Ovary (tissue), 9 donors: Measurements from ENCODE around the gene USP6. TPM values are rescaled to one million over a fixed set of nuclear protein-coding genes. Genes with fewer than 3 reads are reported as not detected.
"Not testable (repeated sequence)": the region's sequence is repeated elsewhere in the genome, so short reads cannot be mapped to it uniquely, and the experiment has no call there.

Experiments used
- DNase-seq, 5 donors: peaks; one replicate each; pipeline ENCODE4 v3.0.0-alpha.2; 2019 to 2020
- H3K27ac ChIP-seq, 2 donors: fragments of 200-600 bp; one replicate each; pipeline versions ENCODE4 v1.5.1 to v1.8.0; 2019 to 2022
- H3K27me3 ChIP-seq: fragments of 200-600 bp; one replicate; pipeline ENCODE4 v1.8.0; 2022
- H3K36me3 ChIP-seq: fragments of 200-600 bp; sonication (generic); one replicate; pipeline ENCODE4 v1.5.1; 2019
- H3K4me1 ChIP-seq: one replicate; pipeline ENCODE4 v1.8.1; 2013; ENCODE audit warnings: mild to moderate bottlenecking, moderate library complexity; ENCODE audit not compliant: insufficient read depth
- H3K4me3 ChIP-seq: fragments of 200-600 bp; sonication (generic); one replicate; pipeline ENCODE4 v1.5.1; 2017
- H3K9me3 ChIP-seq, 2 donors: fragments of 200-600 bp in 1 of 2; sonication (generic) in 1 of 2; one replicate each; pipeline versions ENCODE4 v1.5.1 to v1.8.1; 2013 to 2019; ENCODE audit warnings: mild to moderate bottlenecking in 1 of 2, moderate library complexity in 1 of 2
- EP300 ChIP-seq: sonication (generic); formaldehyde crosslinking; IDR thresholded peaks from one replicate; pipeline ENCODE4 v1.6.1; 2017; ENCODE audit warnings: antibody characterized with exemption
- POLR2A ChIP-seq: fragments of 450-650 bp; IDR thresholded peaks from one replicate; pipeline ENCODE4 v1.6.1; 2017; ENCODE audit warnings: antibody characterized with exemption, mild to moderate bottlenecking, moderate library complexity
- WGBS, 3 donors: extraction: QIAGEN DNeasy Blood & Tissue Kit in 1 of 3; methylation state at CpG; one replicate each; pipeline versions ENCODE4 v1.1.5 to v1.1.7; 2013 to 2017; 5-methylcytosine and 5-hydroxymethylcytosine counted together
- intact Hi-C, 4 donors: fragments of 100-400 bp; cut with DNase I; formaldehyde crosslinking; loops; one replicate each; pipeline versions ENCODE4 v1.11.0 to v1.15.1; 2022 to 2023
- polyA plus RNA-seq, 2 donors: library from polyadenylated mRNA; stranded (reverse); fragments of 200-250 nt in 1 of 2; fragments of 350-450 nt in 1 of 2; fragmentation: Illumina TruSeq in 1 of 2; extraction: RNeasy Lipid Tissue Mini Kit (QIAGEN cat#74804) in 1 of 2; gene quantifications; one replicate each; pipeline ENCODE4 v1.2.3, GENCODE V29; 2013 to 2014
- total RNA-seq, 7 donors: library from RNA; depleted of rRNA in 2 of 7; stranded (reverse); fragments of >200 nt in 2 of 7; fragmentation: NEBNext Ultra II Directional in 3 of 7; extraction: Animal tissue kit (Norgen Biotek cat#: 25700) in 3 of 7; gene quantifications; one replicate each; pipeline versions ENCODE4 v1.1.0 to v1.2.4, GENCODE V29; 2016 to 2023
- TF ChIP-seq, protein P1 (sequence below), 3 donors: fragments of 450-650 bp in 2 of 3; fragments of 200-600 bp in 1 of 3; IDR thresholded peaks; one replicate each; pipeline versions ENCODE4 v1.5.1 to v1.8.0; 2016 to 2022; ENCODE audit warnings: antibody characterized with exemption in 3 of 3, mild to moderate bottlenecking in 1 of 3
- donor health status: DM: no; HTN: no; CAD: no; lungs with moderate emphysema.
- donor health status: DM: no; HTN: no; CAD: no.
- donor health status: Bipolar disorder and iron deficiency.
- donor health status: DM: yes; HTN: yes; CAD: no.
- donor health status: DM: no; HTN: no; CAD: no.
- donor health status: DM: yes; HTN: yes; CAD: no.

Gene USP6
- total and polyA plus RNA-seq, 9 donors, result under 0.01 to 2.0 (median 0.68) TPM

DNA sequence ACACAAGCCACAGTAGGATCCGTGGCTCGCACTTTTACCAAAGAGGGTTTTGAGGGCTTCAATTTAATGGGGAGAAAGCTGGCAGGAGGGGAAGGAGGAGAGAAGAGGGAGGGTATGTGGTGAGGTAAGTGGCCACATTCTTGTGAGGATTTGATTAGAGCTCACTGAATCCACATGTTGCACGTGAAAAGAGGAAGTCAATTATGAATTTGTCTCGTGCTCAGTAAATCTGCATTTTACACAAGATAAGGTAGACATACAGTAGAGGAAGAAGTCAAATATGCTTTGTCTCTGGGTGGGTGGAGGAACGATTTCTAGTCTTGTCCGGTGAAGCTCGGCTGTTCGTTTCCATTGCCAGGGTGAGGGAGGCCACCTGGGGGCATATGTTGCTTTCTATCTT lies 5.0 kb upstream of the USP6 start:
- Histone ChIP-seq H3K27me3 (peaks cover 2% of the 10 kb centered on the region), H3K4me3 (peak overlapping the region; percentile 60), H3K4me1 (peaks cover 2% of the 10 kb centered on the region), H3K9me3 (no peaks in the 10 kb centered on the region), H3K36me3 (no peaks in the 10 kb centered on the region), H3K27ac (peak overlapping the region in 1 of 2 donors; percentile 55)
- 19 to 21% (median 19%) methylated on average over 8 of the region's 8 CpGs for WGBS, 3 donors
- no peak for DNase-seq
- TF ChIP-seq EP300 (no peak), POLR2A (no peak)
- TF ChIP-seq, protein P1, sequence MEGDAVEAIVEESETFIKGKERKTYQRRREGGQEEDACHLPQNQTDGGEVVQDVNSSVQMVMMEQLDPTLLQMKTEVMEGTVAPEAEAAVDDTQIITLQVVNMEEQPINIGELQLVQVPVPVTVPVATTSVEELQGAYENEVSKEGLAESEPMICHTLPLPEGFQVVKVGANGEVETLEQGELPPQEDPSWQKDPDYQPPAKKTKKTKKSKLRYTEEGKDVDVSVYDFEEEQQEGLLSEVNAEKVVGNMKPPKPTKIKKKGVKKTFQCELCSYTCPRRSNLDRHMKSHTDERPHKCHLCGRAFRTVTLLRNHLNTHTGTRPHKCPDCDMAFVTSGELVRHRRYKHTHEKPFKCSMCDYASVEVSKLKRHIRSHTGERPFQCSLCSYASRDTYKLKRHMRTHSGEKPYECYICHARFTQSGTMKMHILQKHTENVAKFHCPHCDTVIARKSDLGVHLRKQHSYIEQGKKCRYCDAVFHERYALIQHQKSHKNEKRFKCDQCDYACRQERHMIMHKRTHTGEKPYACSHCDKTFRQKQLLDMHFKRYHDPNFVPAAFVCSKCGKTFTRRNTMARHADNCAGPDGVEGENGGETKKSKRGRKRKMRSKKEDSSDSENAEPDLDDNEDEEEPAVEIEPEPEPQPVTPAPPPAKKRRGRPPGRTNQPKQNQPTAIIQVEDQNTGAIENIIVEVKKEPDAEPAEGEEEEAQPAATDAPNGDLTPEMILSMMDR (IDR thresholded peaks at IDR 0.05), result no peak
- intact Hi-C loops, result no loop called here

DNA sequence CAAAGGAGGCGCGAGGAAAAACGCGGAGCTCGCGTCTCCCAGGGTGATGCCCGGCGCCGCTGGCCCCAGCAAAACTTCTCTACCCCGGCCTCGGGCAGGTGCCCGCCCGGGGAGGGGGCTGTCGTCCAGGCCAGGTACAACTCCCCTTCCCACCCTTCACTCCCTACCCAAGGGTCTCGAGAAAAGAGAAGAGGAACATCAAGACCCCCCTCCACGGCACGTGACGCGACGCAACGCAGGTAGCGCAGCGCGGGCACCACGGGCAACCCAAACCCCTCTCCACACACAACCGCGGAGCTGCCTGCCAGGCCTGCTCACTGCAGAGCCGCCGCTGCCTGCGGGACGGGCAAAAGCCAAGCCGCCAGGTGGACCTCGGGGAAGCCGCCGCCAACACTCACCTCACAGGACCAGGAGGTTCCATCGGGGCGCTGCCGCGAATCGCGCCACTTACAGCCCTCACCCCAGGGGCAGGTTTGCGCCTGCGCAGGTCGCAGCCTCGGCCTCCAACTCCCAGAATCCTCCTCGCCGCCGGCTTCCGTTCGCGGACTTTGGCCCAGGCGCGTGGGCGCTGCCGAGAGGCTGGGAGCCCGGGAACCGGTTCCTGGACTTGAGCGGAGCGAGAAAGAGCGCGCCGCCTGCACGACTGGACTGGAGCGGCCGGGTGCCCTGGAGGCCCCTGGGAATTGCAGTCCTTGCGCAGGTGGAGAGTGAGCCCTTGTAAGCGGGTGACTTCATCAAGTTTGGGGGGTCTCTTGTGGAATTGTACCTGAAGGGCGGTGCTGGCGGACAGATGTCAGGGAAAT lies 4.2 kb upstream of the USP6 start, which contains the start of gene ZNF232:
TSS of gene ZNF232 (minus strand) at position 477 of the 803 bp plus-strand sequence. CDS start at position 421, 56 bp downstream.
- peaks cover 3% of the 10 kb centered on the region for H3K4me1 ChIP-seq
- peak; percentile 91 to 96 (median 94) for DNase-seq
- intact Hi-C loops, result no loop called here
- H3K9me3 ChIP-seq, result no peaks in the 10 kb centered on the region
- H3K4me3 ChIP-seq, result peak within 1 kb of the TSS; percentile 60
- peak within 1 kb of the TSS in 1 of 2 donors; percentile 55 for H3K27ac ChIP-seq
- whole genome bisulfite sequencing, 3 donors, result 0 to 1% (median 0%) methylated on average over 68 to 69 of the region's 69 CpGs
- H3K27me3 ChIP-seq, result peaks cover 2% of the 10 kb centered on the region
- TF ChIP-seq EP300 (no peak), POLR2A (peak; percentile 45)
- TF ChIP-seq, protein P1 (IDR thresholded peaks at IDR 0.05), result no peak
- no peaks in the 10 kb centered on the region for H3K36me3 ChIP-seq

DNA sequence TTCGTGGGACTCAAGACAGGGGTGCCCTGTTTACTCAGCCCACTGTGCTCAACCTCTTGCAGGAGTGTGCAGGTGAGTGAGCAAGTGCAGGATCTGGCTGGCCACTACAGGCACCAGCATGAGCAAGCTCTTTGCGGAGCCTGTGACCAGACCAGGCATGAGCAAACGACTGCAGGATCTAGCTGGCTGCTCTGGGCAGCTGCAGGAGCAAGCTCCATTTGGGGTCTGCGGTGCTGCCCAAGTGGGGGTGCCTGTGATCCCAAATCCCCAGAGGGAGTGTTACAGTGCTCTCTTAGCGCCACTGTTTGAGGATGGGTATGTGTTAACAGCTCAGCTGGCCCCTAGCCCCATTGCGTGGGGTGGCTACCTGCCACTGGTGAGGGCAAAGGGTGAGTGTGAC lies 2.4 kb downstream of the USP6 start:
- H3K4me3 ChIP-seq, result no peak overlapping the region
- peaks cover 0 to 7% of the 10 kb centered on the region in 2 donors for H3K9me3 ChIP-seq
- no peak for DNase-seq
- H3K27ac ChIP-seq, result no peak overlapping the region
- intact Hi-C loops, result no loop called here
- H3K27me3 ChIP-seq, result peaks cover 2% of the 10 kb centered on the region
- no peaks in the 10 kb centered on the region for H3K36me3 ChIP-seq
- TF ChIP-seq, protein P1 (IDR thresholded peaks at IDR 0.05), result no peak
- TF ChIP-seq EP300, result no peak
- TF ChIP-seq POLR2A, result no peak
- WGBS, 3 donors, result 84 to 90% (median 86%) methylated on average over 6 of the region's 6 CpGs
- peaks cover 1% of the 10 kb centered on the region for H3K4me1 ChIP-seq

DNA sequence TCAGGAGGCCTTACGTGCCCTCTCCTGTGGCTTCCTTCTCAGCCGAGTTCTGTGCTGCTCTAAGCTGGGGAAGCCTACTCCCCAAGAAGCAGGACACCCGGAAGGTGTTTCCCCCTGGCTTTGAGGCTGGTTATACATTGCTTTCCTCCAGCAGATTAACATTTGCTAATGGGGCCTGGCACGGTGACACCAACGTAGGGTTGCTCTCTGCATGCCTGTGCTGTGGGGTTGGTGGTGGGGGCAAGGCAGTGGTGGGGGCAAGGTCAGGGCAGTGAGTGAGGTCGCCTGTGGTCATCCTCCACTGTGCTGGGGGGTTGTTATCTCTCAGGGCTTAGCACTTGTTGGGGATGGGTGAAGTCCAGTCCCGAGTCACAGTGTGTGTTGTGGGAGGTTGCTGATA lies 4.2 kb downstream of the USP6 start:
- 75 to 79% (median 77%) methylated on average over 7 of the region's 7 CpGs for WGBS, 3 donors
- intact Hi-C loops, result no loop called here
- Histone ChIP-seq H3K9me3 (peaks cover 0 to 7% of the 10 kb centered on the region in 2 donors), H3K36me3 (no peaks in the 10 kb centered on the region), H3K27ac (no peak overlapping the region), H3K4me3 (no peak overlapping the region), H3K27me3 (peaks cover 2% of the 10 kb centered on the region), H3K4me1 (peaks cover 1% of the 10 kb centered on the region)
- TF ChIP-seq EP300, result no peak
- TF ChIP-seq POLR2A, result no peak
- TF ChIP-seq, protein P1 (IDR thresholded peaks at IDR 0.05), result no peak
- DNase-seq, result no peak

DNA sequence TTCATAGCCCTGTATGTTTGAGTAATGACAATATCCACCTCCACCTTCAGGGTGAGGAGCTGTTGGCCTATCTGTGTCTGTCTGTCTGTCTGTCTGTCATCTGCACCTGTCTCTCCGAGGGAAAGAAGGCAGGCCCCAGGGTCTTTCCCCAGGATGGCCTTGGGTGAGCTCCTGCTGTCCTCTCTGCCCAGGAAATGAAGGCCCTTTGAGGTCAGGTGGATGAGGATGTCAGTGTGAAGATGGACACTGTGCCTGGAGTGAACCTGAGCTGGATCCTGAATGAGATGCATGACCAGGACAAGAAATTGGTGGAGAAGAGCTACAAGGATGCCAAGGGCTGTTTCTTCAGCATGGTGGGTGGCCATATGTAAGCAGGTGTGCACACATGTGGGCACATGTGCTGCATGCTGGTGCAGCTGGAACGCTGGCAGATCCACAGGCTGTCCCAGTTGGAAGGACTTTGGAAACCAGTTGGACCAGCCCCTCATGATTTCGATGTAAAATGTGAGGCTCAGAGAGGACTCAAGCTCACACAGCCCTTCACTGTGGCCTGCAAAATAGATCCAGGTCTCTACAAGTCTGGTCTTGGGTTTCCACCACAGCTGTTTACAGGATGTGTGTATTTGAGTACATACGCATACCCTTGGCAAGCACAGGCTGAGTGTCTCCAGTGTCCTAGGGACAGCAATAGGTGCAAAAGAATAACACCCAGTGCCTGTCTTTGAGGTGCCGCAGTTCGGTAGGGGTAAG lies 4.8 kb downstream of the USP6 start:
- not testable (repeated sequence) for H3K27me3 ChIP-seq
- peak in 2 of 5 donors; percentile 1 to 12 for DNase-seq

More for the DNA sequence above, 4.8 kb downstream of the USP6 start:
- H3K27ac ChIP-seq, H3K36me3 ChIP-seq, H3K9me3 ChIP-seq, H3K4me3 ChIP-seq, H3K4me1 ChIP-seq, intact Hi-C loops: not testable (repeated sequence)
- 86 to 89% (median 88%) methylated on average over 6 of the region's 6 CpGs for WGBS, 3 donors
